ENCODE results near the gene PIGO.

Gene PIGO

DNA sequence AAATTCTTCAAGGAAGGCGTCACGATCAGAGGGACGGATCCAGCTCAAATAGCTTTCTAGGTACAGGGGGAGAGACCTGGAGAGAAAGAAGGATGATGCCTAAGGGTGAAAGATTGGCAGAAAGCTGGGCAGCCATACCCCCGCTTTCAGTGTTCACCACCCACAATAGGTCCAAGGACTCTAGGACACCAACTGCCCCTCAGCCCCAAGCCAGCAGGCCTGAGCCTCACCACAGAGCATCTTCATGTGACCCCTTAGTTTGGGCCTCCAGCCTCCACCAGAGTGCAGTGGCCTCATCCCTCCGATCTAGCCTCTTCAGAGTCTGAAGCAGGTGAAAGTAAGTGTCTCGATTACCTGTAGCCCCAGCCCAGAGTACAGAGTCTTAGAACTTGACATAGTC is 22.2 kb downstream of the PIGO start:
- TF ChIP-seq CTCF (IDR thresholded peaks at IDR 0.05; ENCODE audit: low read depth, low read length, missing control alignments), result no peak
- in situ Hi-C loops (cut with HindIII; ENCODE audit: low sequenced_read_pairs), result no loop called here
- no peak overlapping the region for H3K4me3 ChIP-seq (ENCODE audit: low read depth, low read length)
- no peak for DNase-seq (ENCODE audit: low read depth)

DNA sequence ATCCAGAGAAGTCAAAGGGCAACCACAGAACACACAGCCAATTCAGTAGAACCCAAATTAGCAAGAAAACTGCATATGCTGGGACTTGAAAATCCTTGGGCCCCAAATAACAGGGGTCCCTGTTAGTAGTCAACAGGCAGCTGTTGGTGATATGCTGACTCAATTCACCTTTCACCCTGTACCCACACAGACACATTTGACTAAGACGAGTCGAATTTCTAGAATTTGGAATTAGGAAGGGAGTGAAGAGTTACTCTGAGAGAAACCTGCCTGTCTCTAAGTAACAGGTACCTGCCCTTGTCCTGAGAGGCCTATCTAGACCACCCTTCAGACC is 23.1 kb downstream of the PIGO start:
- no peak for DNase-seq (ENCODE audit: low read depth)
- no peak for TF ChIP-seq CTCF (IDR thresholded peaks at IDR 0.05; ENCODE audit: low read depth, low read length, missing control alignments)
- H3K4me3 ChIP-seq (ENCODE audit: low read depth, low read length), result no peak overlapping the region
- in situ Hi-C loops (cut with HindIII; ENCODE audit: low sequenced_read_pairs), result no loop called here

DNA sequence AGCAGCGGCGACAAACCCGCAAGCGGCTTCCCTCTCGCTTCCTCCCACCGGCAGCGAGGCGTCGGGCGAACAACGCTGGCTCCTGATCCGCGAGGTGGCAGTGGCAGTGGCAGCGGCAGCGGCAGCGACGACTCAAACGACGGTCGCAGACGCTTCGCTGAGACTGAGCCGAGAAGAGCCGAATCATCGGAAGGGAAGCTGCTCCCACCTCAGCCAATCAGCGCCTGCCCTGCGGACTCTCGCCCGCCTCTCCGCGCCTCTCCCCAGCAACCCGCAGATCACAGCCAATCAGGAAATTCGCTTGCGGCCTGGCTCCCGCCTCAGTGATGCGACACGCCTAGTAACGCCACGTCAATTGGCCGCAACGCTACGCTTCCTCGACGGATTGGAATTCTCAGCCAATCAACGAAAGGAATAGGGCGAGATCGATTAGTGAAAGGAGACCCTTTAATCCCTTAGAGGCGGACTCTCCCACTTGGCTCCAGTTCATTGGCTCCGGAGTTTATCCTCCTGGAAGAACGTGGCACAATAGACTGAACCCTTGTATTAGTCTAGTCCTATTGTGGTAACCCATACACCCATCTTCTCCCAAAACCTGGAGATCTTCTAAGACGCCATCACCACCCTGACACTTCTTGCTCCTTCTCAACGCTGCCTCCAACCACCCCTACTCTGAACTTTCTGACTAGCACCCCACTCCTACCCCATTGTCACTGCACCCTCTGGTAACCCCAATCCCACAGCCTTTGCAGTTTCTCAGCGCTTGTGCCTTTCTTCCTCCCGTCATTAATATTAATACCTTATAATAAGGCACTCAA is 23.7 kb downstream of the PIGO start, which contains the start of gene VCP:
TSS of gene VCP (minus strand) at position 165 of the 818 bp plus-strand sequence. CDS start 272 bp downstream, outside the sequence.
- DNase-seq (ENCODE audit: low read depth), result peak; percentile 99
- TF ChIP-seq CTCF (IDR thresholded peaks at IDR 0.05; ENCODE audit: low read depth, low read length, missing control alignments), result no peak
- in situ Hi-C loops (cut with HindIII; ENCODE audit: low sequenced_read_pairs), result no loop called here
- H3K4me3 ChIP-seq (ENCODE audit: low read depth, low read length), result peak within 1 kb of the TSS; percentile 91

DNA sequence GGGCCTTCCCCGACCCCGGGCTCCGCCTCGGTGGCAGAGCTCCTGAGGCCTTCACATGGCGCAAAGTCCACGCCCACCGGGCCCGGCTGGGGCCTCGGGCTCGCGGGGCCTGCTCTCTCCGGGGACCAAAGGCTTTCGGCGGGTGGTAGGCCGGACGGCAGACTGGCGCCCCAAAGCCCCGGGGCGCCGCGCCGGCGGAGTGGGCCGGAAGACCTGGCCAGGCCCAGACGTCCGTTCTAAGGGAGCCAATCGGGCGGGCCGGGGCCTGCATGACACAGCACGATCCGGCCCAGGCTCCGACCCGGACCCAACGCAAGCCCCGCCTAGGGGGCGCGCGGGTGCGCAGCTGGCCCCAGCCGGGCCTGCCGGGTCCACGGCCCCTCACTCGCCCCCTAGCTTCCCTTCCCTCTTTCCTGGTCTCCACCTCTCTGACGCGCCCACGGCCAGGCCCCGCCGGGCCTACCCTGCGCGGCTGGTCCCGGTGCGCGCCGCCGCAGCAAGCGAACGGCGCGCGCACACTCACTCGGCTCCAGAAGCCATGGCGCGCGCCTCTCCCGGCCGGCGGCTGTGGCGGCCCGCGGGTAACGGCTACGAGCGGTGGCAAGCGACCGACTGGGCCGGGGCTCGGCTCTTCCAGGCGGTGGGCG is 24.5 kb downstream of the PIGO start:
- peak overlapping the region; percentile 91 for H3K4me3 ChIP-seq (ENCODE audit: low read depth, low read length)
- in situ Hi-C loops (cut with HindIII; ENCODE audit: low sequenced_read_pairs), result no loop called here
- peak; percentile 41 for TF ChIP-seq CTCF (IDR thresholded peaks at IDR 0.05; ENCODE audit: low read depth, low read length, missing control alignments)
- peak; percentile 44 for DNase-seq (ENCODE audit: low read depth)

- in situ Hi-C loops (cut with HindIII; ENCODE audit: low sequenced_read_pairs), result no loop called here
- no peak for TF ChIP-seq CTCF (IDR thresholded peaks at IDR 0.05; ENCODE audit: low read depth, low read length, missing control alignments)
- DNase-seq (ENCODE audit: low read depth), result peak; percentile 23
- H3K4me3 ChIP-seq (ENCODE audit: low read depth, low read length), result peak overlapping the region; percentile 91
Measured at GRCh38 chr9:35070823-35071813, 25.3 kb downstream of the PIGO start.

DNA sequence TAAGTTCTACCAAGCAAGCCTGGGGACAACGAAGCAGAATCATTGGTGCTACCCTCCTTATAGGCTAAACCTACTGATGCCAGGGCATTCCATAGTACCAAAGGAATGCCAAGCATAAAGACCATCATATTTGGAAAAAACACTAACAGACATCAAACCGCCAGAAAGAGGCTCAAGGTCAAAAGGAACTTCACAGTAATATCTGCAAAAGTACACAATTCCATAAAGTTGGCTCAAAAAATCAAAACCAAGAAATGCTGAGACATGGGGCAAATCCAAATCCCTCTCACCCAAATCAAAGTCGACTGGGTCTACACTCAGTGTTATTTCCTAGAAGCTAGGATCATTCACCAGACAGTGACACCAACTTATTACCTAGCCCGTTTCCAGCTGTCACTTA is 27.4 kb downstream of the PIGO start:
- no peak for TF ChIP-seq CTCF (IDR thresholded peaks at IDR 0.05; ENCODE audit: low read depth, low read length, missing control alignments)
- no peak for DNase-seq (ENCODE audit: low read depth)
- in situ Hi-C loops (cut with HindIII; ENCODE audit: low sequenced_read_pairs), result no loop called here
- no peak overlapping the region for H3K4me3 ChIP-seq (ENCODE audit: low read depth, low read length)

Measured in astrocyte of the cerebellum (primary cell).